Pons (tissue), 1 donor: ENCODE data around the gene BCL11A.
"Not testable (repeated sequence)": the region's sequence is repeated elsewhere in the genome, so short reads cannot be mapped to it uniquely, and the experiment has no call there.

Experiments
- DNase-seq: peaks from one replicate; pipeline ENCODE4 v3.0.0-alpha.2; 2016; ENCODE audit warnings: low spot score

BCL11A gene

DNA sequence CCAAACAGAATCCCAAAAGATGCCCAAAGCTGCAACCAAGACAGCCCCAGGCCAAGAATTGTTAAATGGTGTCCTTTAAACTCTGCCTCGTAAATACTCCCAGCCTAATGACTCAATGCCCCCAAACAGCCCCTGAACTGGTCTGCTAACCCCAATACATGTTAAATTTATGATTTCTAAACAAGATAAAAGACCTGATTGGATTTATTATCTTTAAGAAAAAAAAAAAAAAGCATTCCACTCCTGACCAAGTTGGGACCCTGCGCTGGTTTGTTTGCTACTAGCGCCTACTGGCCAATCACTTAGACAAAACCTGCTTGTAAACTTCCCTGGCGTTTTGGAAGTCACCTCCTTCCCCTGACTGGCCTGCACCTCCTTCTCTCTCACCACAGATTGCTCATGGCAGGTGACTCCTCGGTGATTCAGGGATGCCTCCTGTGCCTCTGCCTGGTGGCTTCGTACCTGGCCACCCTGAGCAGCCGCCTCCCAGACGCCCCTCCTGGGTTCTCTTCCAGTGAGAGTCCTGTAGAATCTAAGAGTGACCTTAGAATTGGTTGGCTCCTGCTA, 121.3 kb downstream of the BCL11A start:
- no peak for DNase-seq

DNA sequence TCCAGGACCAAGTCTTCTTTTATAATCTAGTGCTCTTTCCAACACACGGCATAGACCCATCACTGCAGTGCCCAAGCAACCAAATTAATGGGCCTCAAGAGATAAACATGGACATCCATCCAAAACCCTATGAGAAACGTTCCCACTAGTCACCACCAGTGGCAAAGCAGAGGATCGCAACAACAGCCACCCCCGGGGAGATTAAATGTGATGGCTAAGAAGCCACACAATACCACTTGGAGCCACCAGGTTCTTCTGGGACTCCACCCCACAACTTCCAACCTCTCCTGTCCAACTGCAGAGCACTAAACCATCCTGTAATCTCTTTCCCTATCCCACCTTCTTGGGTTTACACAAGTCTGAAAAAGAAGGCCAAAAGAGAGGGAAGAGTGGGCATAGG, 123.8 kb downstream of the BCL11A start:
- no peak for DNase-seq

DNA sequence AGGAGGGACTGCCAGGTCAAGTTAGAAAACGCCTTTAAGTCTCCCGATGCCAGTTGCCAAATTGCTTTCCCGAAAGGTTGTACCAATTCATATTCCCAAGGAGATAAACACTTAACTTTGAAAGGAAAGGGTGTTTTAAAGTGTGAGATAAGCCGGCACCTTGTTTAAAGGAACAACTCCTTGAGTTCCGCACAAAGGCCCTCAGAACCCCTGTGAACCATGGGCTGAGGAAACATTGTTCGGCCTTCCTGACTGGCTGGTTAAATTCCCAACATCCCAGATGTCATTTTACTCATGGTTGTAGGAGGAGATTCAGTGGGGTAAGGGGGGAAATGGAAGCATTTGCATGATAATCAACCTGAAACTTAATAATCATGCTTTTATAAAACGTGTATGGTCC, 126.6 kb downstream of the BCL11A start:
- no peak for DNase-seq

- no peak for DNase-seq
These were observed 127.1 kb downstream of the BCL11A start for GRCh38 chr2:60426341-60426740.

GRCh38 chr2:60424233-60424632, 129.2 kb downstream of the BCL11A start:
- DNase-seq = peak; percentile 34

DNA sequence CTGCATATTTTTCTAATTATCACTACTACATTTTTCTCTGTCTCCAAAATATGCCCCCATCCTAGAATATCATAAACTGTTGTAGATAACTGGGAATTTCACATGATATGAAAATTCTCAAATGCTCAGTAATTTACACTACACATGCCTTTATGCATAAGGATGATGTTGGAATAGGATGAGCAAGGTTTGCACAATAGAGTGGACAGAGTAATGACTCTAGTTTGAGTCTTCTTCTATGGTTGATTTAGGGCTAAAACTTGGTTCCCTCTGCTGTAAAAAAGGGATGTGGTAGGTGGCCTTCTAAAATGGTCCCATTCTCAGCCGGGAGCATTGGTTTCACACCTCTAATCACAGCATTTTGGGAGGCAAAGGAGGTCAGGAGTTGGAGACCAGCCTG, 129.9 kb downstream of the BCL11A start:
- DNase-seq = no peak

DNA sequence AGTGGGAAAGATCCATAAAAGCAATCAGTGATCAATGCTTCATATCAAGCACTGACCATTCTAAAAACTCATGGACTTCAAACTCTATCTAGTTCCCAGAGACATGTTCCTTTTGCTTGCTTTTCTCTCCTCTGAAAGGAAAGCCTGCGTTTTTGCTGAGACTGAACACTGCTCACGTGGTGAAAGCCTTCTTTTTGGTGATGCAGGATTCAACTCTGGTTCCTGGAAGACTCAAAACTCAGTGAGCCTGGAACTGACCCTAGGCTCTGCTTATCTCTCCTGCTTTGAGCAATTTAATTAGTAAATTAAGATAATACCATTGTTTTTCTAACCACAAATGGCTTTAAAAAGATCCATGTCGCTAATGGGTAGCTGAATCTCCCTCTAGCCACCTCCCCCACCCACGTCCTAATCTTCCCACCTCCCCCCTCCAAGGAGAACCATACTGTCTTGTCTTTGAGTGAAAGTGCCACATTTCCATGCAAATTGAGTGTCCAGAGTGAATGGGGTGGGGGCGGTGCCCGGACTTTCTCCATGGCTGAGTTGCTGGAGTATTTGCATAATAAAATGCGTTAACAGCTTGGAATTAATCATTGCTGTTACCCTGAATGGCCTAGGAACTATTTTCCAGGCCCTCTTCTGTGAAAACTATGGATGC, 130.5 kb downstream of the BCL11A start:
- DNase-seq = no peak

GRCh38 chr2:60417210-60417609, 136.2 kb downstream of the BCL11A start:
- not testable (repeated sequence) for DNase-seq

- DNase-seq = no peak
These were observed 137.0 kb downstream of the BCL11A start for GRCh38 chr2:60416221-60417008.

DNA sequence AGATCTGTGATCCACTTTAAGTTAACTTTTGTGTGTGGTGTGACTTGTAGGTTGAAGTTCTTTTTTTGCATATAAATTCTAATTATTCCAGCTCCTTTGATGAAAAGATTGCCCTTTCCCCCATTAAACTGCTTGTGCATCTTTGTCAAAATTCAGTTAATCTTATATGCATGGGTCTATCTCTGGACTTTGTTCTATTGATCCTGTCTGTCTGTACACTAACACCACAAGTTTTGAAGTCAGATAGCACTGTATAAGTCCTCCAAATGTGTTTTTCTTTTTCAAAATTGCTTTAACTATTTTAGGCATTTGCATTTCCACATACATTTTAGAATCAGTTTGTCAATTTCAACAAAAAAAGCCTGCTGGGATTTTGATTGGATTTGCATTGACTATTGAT, 137.6 kb downstream of the BCL11A start:
- no peak for DNase-seq

DNA sequence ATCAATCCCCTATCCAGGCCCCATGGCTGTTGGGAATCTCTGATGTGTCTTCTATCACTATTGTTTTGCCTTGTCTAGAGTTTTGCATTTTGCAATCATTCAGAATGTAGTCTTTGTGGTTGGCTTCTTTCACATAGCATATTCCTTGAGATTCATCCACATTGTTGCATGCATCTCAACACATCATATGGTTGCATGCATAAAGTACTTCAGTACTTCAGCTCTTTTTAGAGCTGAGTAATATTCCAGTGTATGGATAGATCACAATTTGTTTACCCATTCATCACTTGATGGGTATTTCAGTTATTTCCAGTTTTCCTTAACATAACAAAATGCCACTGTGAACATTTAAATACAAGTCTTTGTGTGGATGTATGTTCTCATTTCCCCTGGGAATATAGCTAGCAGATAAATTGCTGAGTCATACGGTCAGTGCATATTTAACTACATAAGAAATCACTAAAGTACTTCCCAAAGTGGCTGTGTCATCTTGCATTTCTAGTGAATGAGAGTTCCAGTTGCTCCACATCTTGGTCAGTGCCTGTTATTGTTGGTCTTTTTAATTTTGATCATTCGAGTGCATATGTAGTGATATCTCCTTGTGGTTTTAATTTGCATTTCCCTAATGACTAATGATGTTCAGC, 138.8 kb downstream of the BCL11A start:
- DNase-seq = no peak

DNA sequence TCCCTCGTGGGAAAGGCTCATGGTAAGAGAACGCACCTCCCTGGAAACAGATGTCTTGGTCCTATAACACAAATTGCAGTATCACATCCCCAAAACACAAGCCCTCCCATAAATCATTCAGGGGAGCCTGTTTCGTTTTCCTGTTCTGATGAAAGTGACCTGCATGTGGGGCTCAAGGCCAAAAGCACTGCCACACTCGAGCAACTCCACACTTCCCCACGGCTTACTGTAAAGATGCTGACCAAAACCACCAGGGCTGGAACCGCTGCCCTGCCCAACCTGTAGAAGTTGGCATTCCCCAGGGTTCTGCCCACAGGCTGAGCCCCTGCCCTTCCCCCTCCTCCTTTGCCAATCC, 139.7 kb downstream of the BCL11A start:
- DNase-seq = no peak

DNA sequence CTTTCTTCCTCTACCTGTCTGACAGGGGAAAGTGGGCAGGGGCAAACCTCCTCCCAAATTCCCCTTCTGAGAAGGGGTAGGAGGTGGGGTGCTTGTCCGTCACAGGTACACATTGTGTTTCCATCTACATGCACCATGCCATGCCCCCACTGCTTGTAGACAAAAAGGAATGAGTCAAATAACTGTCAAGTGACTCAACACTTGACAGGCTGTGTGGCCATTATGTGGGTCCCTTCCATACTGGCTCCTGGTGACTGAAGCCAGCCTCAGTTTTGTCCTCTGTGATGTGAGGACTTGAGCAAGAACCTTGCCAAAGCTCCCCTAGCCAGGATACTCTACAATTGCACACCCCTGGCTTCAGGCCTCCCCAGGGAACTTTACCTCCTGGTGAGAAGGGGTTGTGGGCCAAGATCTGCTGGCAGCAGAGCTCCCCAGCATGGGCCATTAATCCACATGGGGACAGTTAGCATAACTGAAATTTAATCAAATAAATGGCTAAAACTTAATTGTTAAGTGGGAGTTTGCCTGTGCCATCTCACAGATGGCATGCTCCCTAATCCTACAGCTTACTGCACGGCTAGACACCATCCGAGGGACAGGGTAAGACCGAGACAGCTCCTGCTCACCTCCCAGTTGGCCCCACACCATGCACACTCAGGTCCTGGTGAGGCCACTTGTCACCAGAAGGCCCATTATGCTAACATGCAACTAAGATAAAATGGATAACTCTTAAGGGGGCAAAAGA, 140.2 kb downstream of the BCL11A start:
- DNase-seq = no peak

- DNase-seq = no peak
These were observed 140.8 kb downstream of the BCL11A start for GRCh38 chr2:60412620-60413019.

GRCh38 chr2:60412027-60412426, 141.4 kb downstream of the BCL11A start:
- no peak for DNase-seq

- DNase-seq = no peak
These were observed 142.2 kb downstream of the BCL11A start for GRCh38 chr2:60411295-60411694.

DNA sequence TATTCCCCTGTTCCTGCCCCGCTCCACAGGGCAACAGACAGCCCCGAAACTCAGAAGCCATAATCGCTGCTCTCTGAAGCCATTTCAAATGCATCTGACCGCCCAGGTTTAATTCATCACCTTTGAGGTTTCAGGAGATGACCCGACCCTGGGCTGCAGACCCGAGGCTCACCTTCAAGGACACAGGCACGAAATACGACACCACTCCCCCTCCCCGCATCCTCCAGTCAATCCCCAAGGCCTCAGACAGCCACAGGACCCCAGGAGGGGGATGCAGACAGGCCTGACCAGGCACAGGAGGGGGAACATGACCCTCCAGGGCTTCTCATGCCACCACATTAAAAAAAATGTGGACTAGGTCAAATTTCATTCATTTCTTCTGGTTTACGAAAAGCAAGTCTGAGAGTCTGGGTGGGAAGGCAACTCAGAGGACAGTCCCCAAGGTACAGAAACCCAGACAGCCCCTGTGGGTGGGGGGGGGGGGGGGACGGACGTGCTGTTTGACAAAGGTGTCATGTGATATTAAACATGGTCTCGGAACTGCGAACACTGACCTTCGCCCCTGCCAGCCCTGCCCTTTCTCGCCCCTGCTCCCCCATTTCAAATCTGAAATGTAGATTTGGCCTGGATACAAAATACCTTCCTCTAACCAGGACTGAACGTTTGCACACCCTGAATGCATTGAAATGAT, 142.9 kb downstream of the BCL11A start:
- no peak for DNase-seq

GRCh38 chr2:60409531-60409871, 144.0 kb downstream of the BCL11A start:
- DNase-seq = no peak

DNA sequence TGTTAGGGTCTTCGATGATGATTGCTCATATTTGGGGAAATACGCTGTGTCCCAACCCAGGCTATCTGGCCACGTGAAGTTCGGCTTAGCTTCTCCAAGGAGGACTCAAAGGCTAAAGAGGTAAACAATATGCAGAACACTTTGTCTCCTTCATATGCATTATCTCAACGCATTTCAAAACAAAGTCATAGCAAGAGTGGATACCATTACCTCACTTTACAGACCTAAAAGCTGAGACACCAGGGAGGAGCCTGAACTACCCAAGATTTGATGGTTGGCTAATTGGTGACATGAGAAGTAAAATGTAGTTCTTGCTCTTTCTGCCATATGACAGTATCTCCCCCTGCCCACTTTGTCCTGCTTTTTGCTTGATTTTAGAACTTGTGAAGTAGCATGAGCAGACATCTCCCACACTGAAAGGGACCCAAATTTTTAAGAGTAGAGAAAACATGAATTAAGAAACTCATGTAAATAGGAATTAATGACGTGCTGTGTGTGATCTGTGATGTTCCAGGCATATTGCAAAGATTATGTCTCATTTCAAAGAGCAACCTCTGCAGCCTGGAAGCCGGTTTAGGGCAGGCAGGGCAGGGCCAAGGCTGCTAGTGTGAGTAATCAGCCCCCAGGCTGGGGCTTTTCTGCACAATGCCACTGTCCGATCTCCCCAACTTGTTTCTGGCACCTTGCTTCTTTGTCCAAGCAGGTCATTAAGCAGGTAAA, 144.5 kb downstream of the BCL11A start:
- no peak for DNase-seq

DNA sequence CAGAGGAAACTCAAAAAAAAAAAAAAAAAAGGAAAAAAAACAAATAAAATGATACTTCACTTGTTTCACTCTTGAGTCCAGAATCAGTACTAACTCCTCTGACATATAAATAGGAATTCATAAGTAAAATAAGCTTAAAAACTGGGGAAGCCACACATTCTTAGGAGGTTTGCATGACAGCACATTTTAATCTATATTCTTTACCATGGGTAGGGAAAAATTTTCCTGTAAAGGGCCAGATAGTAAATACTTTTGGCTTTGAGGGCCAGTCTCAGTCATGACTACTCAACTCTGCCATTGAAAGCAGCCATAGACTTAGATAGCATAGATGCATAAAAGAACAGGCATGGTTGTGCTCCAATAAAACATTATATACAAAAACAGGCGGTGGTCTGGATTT, 145.2 kb downstream of the BCL11A start:
- DNase-seq = no peak

GRCh38 chr2:60407398-60407797, 146.1 kb downstream of the BCL11A start:
- DNase-seq = no peak
